CD4-positive, CD25-positive, alpha-beta regulatory T cell (primary cell): ENCODE results near the gene ADGRD2. TPM values are rescaled to one million over a fixed set of nuclear protein-coding genes. Genes with fewer than 3 reads are reported as not detected.

ENCODE experiments used
- ATAC-seq, 2 donors: fragments of 150-1000 bp; cut with Tn5 transposase; one replicate each; pipeline ENCODE4 v1.10.0; 2021; ENCODE audit warnings: low read depth in 2 of 2, moderate number of reproducible peaks in 2 of 2, moderate library complexity in 1 of 2
- DNase-seq, 3 donors: peaks; one replicate each; pipeline versions ENCODE4 v3.0.0 to v3.0.0-alpha.2; 2012 to 2022; ENCODE audit warnings: mixed read lengths in 1 of 3
- H3K27ac ChIP-seq: one replicate; pipeline ENCODE4 v1.7.0; 2013; ENCODE audit warnings: mild to moderate bottlenecking, low read length; ENCODE audit not compliant: insufficient read depth, poor library complexity, severe bottlenecking
- H3K27me3 ChIP-seq: one replicate; pipeline ENCODE4 v1.7.0; 2013; ENCODE audit warnings: low read length; ENCODE audit not compliant: control insufficient read depth, insufficient read depth
- H3K36me3 ChIP-seq: one replicate; pipeline ENCODE4 v1.7.0; 2013; ENCODE audit warnings: mild to moderate bottlenecking, low read length, moderate library complexity; ENCODE audit not compliant: control insufficient read depth, insufficient read depth
- H3K4me1 ChIP-seq: 2 replicates; pipeline ENCODE4 v1.7.0; 2013; ENCODE audit warnings: mild to moderate bottlenecking, low read length; ENCODE audit not compliant: insufficient read depth, control insufficient read depth, poor library complexity, severe bottlenecking
- H3K4me3 ChIP-seq: one replicate; pipeline ENCODE4 v1.7.0; 2013; ENCODE audit warnings: low read depth, mild to moderate bottlenecking, low read length, moderate library complexity
- H3K9me3 ChIP-seq, 2 experiments: 1 replicate in 1 of 2; 2 replicates in 1 of 2; pipeline ENCODE4 v1.7.0; 2013; ENCODE audit warnings: low read length in 2 of 2, mild to moderate bottlenecking in 1 of 2, moderate library complexity in 1 of 2; ENCODE audit not compliant: control insufficient read depth in 2 of 2
- H3K27ac Mint-ChIP-seq, 3 donors: one replicate each; pipeline ENCODE4 v1.8.0; 2020 to 2022; ENCODE audit warnings: mild to moderate bottlenecking in 3 of 3, mixed read lengths in 3 of 3, moderate library complexity in 2 of 3
- H3K27me3 Mint-ChIP-seq: one replicate; pipeline ENCODE4 v1.8.0; 2022; ENCODE audit warnings: mild to moderate bottlenecking, mixed read lengths
- H3K36me3 Mint-ChIP-seq: one replicate; pipeline ENCODE4 v1.8.0; 2020; ENCODE audit warnings: mixed read lengths
- H3K4me1 Mint-ChIP-seq, 4 donors: one replicate each; pipeline ENCODE4 v1.8.0; 2020 to 2022; ENCODE audit warnings: mixed read lengths in 4 of 4, mild to moderate bottlenecking in 1 of 4
- H3K4me3 Mint-ChIP-seq, 4 donors: one replicate each; pipeline ENCODE4 v1.8.0; 2020 to 2022; ENCODE audit warnings: mild to moderate bottlenecking in 4 of 4, mixed read lengths in 4 of 4, moderate library complexity in 3 of 4
- H3K9me3 Mint-ChIP-seq, 7 donors: one replicate each; pipeline ENCODE4 v1.8.0; 2020 to 2022; ENCODE audit warnings: mixed read lengths in 7 of 7, mild to moderate bottlenecking in 3 of 7, moderate library complexity in 2 of 7
- polyA plus RNA-seq, 4 donors: library from polyadenylated mRNA; unstranded; fragments of 300-500 nt; fragmentation: Illumina TruSeq; gene quantifications; one replicate each; pipeline ENCODE4 v1.2.3, GENCODE V29; 2021
- total RNA-seq: library from RNA; stranded (reverse); gene quantifications from one replicate; pipeline ENCODE4 v1.2.3, GENCODE V29; 2022

The ADGRD2 gene
- total and polyA plus RNA-seq, 5 donors from 2014 or later, result not detected

DNA sequence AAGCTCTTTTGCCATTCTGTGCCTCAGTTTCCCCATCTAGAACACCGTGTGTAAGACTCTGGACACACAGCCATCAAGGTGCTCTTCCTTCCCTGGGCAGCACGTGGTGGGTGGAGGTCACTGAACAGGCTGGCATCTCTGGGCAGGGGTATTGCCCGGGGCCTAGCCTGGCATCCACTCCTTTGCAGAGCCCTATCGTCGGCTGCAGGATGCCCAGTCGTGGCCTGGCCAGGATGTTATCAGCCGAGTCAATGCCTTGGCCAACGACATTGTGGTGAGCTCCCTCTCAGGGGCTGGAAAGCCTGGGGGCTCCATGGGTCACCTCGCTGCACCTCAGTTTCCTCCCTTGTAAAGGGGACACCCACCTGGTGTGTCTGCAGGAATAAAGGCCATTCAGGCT, 4.0 kb downstream of the ADGRD2 start:
- no peak for ATAC-seq

DNA sequence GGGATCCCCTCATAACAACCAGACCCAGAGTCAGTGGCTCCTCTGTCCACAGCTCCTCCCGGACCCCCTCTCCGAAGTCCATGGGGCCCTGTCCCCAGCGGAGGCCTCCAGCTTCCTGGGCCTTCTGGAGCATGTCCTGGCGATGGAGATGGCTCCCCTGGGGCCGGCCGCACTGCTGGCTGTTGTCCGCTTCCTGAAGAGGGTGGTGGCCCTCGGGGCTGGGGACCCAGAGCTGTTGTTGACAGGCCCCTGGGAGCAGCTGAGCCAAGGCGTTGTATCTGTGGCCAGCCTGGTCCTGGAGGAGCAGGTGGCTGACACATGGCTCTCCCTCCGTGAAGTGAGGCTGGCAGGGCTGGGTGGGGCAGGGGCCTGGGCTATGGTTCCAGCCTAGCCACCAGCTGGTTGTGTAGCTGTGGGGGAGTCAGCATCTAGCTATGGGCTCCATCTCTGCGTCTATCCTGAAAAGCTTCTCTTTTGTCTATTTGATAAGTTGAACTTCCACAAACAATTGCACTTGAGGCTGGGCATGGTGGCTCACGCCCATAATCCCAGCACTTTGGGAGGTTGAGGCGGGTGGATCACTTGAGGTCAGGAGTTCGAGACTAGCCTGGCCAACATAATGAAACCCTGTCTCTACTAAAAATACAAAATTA, 4.7 kb downstream of the ADGRD2 start:
- Histone ChIP-seq H3K36me3 (no peaks in the 10 kb centered on the region), H3K27ac (no peak overlapping the region), H3K4me1 (no peaks in the 10 kb centered on the region), H3K27me3 (no peaks in the 10 kb centered on the region), H3K9me3 (no peaks in the 10 kb centered on the region), H3K4me3 (no peak overlapping the region)
- ATAC-seq, result no peak
- Mint-ChIP-seq H3K36me3 (no peaks in the 10 kb centered on the region), H3K27ac (no peak overlapping the region), H3K9me3 (peaks cover 0 to 2% (median 0%) of the 10 kb centered on the region in 7 donors), H3K4me1 (peaks cover 0 to 4% (median 0%) of the 10 kb centered on the region in 4 donors), H3K27me3 (peaks cover 23% of the 10 kb centered on the region), H3K4me3 (no peak overlapping the region)
- no peak for DNase-seq

More for the DNA sequence above, 4.0 kb downstream of the ADGRD2 start:
- Histone ChIP-seq H3K27me3 (no peaks in the 10 kb centered on the region), H3K4me3 (no peak overlapping the region), H3K27ac (no peak overlapping the region), H3K36me3 (no peaks in the 10 kb centered on the region), H3K4me1 (no peaks in the 10 kb centered on the region), H3K9me3 (no peaks in the 10 kb centered on the region)
- Mint-ChIP-seq H3K36me3 (no peaks in the 10 kb centered on the region), H3K27ac (no peak overlapping the region), H3K4me3 (no peak overlapping the region), H3K27me3 (peaks cover 29% of the 10 kb centered on the region), H3K4me1 (peaks cover 0 to 4% (median 0%) of the 10 kb centered on the region in 4 donors), H3K9me3 (peaks cover 0 to 2% (median 0%) of the 10 kb centered on the region in 7 donors)
- DNase-seq, result no peak

DNA sequence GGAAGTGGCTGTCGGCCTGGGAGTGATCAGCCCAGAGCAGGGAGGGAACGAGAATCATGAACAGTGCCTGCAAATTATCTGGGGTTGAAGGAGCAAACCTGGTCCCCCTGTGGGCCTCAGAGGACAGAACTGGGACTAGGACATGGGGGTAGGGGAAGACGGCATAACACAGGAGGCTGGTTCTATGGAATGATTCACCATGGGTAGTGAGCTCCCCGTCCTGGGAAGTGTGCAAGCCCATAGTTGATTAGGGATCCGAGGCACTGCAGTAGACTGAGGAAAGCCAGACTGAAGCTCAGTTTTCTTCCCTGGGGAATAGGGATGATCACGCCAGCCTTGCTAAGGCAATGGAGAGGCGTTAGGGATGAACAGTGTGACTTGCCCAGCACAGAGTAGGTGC, 5.6 kb downstream of the ADGRD2 start:
- H3K9me3 Mint-ChIP-seq, result peaks cover 0 to 4% (median 0%) of the 10 kb centered on the region in 7 donors
- no peaks in the 10 kb centered on the region for H3K27me3 ChIP-seq
- no peaks in the 10 kb centered on the region for H3K36me3 Mint-ChIP-seq
- no peaks in the 10 kb centered on the region for H3K9me3 ChIP-seq
- H3K4me1 Mint-ChIP-seq, result peaks cover 0 to 2% (median 0%) of the 10 kb centered on the region in 4 donors
- ATAC-seq (no peak), DNase-seq (no peak)
- H3K36me3 ChIP-seq, result no peaks in the 10 kb centered on the region
- H3K4me3 ChIP-seq, result no peak overlapping the region
- H3K27me3 Mint-ChIP-seq, result peaks cover 21% of the 10 kb centered on the region
- H3K27ac ChIP-seq, result no peak overlapping the region
- no peak overlapping the region for H3K27ac Mint-ChIP-seq
- H3K4me1 ChIP-seq, result no peaks in the 10 kb centered on the region
- no peak overlapping the region for H3K4me3 Mint-ChIP-seq

DNA sequence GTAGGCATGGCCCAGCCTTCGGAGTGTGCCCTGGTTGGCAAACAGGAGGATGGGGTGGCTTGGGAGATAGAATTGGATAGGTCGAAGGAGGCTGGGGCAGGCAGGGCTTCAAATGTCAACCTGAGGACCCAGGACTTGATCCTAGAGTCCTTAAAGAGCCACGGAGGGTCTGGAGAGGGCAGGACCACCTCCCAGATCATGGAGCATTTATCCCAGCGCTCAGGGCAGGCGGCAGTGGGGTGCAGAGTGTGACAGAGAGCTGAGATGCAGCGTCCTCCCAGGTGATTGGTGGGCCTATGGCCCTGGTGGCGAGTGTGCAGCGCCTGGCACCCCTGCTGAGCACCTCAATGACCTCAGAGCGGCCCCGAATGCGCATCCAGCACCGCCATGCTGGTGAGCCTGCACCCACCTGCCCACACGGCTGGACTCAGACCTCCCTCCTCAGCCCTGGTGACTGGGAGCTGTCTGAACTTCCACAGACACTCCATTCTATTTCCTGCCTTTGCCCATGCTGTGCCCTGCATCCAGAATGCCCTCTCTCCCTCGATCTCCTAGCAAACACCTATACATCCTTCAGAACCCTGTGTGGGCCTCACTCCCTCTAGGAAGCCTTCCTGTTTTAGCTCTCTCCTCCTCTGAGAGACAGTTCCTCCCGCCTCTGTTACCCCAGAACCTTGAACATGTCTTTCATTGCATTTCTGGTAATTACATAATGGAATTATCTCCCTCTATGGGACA, 6.3 kb downstream of the ADGRD2 start:
- ATAC-seq, result no peak
- no peaks in the 10 kb centered on the region for H3K27me3 ChIP-seq
- H3K27me3 Mint-ChIP-seq, result peaks cover 15% of the 10 kb centered on the region
- peaks cover 0 to 4% (median 0%) of the 10 kb centered on the region in 7 donors for H3K9me3 Mint-ChIP-seq
- H3K4me1 Mint-ChIP-seq, result no peaks in the 10 kb centered on the region
- H3K36me3 Mint-ChIP-seq, result no peaks in the 10 kb centered on the region
- DNase-seq, result no peak
- no peak overlapping the region for H3K4me3 Mint-ChIP-seq
- H3K9me3 ChIP-seq, result no peaks in the 10 kb centered on the region
- no peak overlapping the region for H3K27ac Mint-ChIP-seq
- no peaks in the 10 kb centered on the region for H3K4me1 ChIP-seq
- H3K36me3 ChIP-seq, result no peaks in the 10 kb centered on the region
- no peak overlapping the region for H3K4me3 ChIP-seq
- H3K27ac ChIP-seq, result no peak overlapping the region

DNA sequence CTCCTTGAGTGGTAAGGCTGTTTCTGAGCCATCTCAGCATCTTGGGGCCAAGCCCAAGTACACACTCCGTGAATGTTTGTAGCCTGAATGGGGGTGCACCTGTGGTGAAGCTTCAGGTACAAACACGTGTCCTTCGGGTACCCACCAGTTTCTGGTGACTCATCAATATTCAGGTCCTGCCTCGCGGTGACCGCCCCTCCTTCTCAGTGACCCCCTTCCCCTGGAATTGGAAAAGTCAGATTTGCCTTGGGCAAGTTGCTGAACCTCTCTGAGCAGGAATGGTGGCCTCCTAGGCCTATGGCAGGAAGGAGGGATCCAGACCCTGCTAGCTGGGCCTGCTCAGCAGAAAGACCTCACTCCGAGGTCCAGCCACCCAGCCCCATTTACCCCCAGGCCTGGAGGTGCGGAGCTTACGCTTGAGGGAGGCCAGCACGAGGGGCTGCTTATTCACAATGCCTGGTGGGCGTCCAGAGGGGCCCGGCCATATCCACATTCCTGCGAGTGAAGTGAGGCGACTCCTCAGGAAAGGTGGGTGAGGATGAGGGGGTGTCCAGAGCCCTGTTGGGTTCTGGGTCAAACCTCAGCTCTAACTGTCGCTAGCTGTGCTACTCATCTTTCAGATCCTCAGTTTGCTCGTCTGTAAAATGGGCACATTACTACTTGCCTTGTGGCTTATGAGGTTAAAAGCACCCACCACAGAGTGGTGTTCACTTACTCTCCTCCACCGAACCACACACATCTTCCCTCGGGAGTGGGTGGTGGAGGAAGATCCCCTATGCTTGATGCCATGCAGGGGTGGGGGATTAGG, 7.0 kb downstream of the ADGRD2 start:
- no peaks in the 10 kb centered on the region for H3K36me3 Mint-ChIP-seq
- no peak for ATAC-seq

DNA sequence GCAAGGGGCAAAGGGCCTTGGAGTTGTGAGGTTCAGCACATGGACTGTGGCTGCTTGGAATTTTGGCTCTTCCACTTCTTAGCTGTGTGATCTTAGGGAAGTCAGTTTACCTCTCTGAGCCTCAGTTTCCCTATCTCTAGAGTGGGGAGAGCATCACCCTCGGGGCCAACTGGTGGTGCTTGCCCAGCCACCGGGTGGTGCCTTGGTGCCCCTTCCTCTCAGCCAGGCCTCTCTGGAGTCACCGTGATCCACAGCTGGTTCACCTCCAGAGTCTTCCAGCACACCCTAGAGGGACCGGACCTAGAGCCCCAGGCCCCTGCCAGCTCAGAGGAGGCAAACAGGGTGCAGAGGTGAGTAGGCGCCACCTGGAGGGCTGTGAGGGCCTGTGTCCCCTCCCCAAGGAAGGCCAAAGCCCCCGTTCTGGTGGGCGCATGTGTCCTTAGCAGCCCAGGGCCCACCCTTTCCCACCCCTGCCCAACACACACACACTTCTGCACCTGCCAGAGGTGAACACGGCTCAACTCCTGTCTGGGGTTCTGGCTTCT, 7.7 kb downstream of the ADGRD2 start:
- Mint-ChIP-seq H3K36me3 (no peaks in the 10 kb centered on the region), H3K4me3 (no peak overlapping the region), H3K4me1 (no peaks in the 10 kb centered on the region), H3K9me3 (peaks cover 0 to 4% (median 2%) of the 10 kb centered on the region in 7 donors), H3K27me3 (peaks cover 11% of the 10 kb centered on the region), H3K27ac (no peak overlapping the region)
- no peak overlapping the region for H3K27ac ChIP-seq
- H3K9me3 ChIP-seq, result no peaks in the 10 kb centered on the region
- H3K4me3 ChIP-seq, result no peak overlapping the region
- H3K4me1 ChIP-seq, result no peaks in the 10 kb centered on the region
- DNase-seq, result no peak
- H3K27me3 ChIP-seq, result no peaks in the 10 kb centered on the region
- no peaks in the 10 kb centered on the region for H3K36me3 ChIP-seq
- ATAC-seq, result no peak

More for the DNA sequence above, 7.0 kb downstream of the ADGRD2 start:
- no peak overlapping the region for H3K4me3 ChIP-seq
- H3K27ac Mint-ChIP-seq, result no peak overlapping the region
- no peaks in the 10 kb centered on the region for H3K27me3 ChIP-seq
- H3K27ac ChIP-seq, result no peak overlapping the region
- no peaks in the 10 kb centered on the region for H3K4me1 ChIP-seq
- H3K4me1 Mint-ChIP-seq, result no peaks in the 10 kb centered on the region
- no peak for DNase-seq
- peaks cover 0 to 4% (median 0%) of the 10 kb centered on the region in 7 donors for H3K9me3 Mint-ChIP-seq
- peaks cover 14% of the 10 kb centered on the region for H3K27me3 Mint-ChIP-seq
- no peaks in the 10 kb centered on the region for H3K36me3 ChIP-seq
- H3K4me3 Mint-ChIP-seq, result no peak overlapping the region
- no peaks in the 10 kb centered on the region for H3K9me3 ChIP-seq

DNA sequence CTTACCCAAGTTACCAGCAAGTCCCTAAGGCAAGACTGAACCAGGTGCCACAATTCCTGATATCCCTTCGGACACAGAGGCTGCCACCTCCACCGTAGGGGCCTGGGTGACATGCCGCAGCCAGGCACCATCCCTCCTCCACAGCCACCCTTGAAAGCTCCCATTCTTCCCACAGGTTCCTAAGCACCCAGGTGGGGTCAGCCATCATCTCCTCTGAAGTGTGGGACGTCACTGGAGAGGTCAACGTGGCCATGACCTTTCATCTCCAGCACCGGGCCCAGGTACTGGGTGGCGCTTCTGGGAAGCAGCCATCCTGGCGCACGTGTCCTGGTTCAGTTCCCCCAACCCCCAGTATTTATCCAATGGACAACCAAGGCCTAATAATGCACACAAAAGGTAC, 8.2 kb downstream of the ADGRD2 start:
- Histone ChIP-seq H3K36me3 (no peaks in the 10 kb centered on the region), H3K4me1 (no peaks in the 10 kb centered on the region), H3K27me3 (no peaks in the 10 kb centered on the region), H3K9me3 (no peaks in the 10 kb centered on the region), H3K4me3 (no peak overlapping the region), H3K27ac (no peak overlapping the region)
- Mint-ChIP-seq H3K4me3 (no peak overlapping the region), H3K27me3 (peaks cover 11% of the 10 kb centered on the region), H3K9me3 (peaks cover 0 to 4% (median 2%) of the 10 kb centered on the region in 7 donors), H3K4me1 (no peaks in the 10 kb centered on the region), H3K36me3 (no peaks in the 10 kb centered on the region), H3K27ac (no peak overlapping the region)
- no peak for DNase-seq
- no peak for ATAC-seq
